GM12865 (cell line): ENCODE measurements around the gene TRPV5.

Source experiments
- DNase-seq: peaks from one replicate; pipeline ENCODE4 v3.0.0; 2010; ENCODE audit warnings: low read depth
- H3K4me3 ChIP-seq: 2 replicates; pipeline ENCODE4 v1.5.1; 2011; ENCODE audit warnings: mild to moderate bottlenecking, low read depth, low read length, control low read depth
- CTCF ChIP-seq: IDR thresholded peaks from 2 replicates; pipeline ENCODE4 v1.5.1; 2011; ENCODE audit warnings: low read length, control low read depth, low read depth, inconsistent platforms; ENCODE audit not compliant: insufficient read depth; ENCODE audit errors: missing control alignments

The TRPV5 gene

GRCh38 chr7:142870566-142871259, 62.8 kb downstream of the TRPV5 start:
- H3K4me3 ChIP-seq: no peak overlapping the region
- DNase-seq: no peak
- TF ChIP-seq CTCF: no peak

- DNase-seq: no peak
- TF ChIP-seq CTCF: no peak
- no peak overlapping the region for H3K4me3 ChIP-seq
Measured at GRCh38 chr7:142870147-142870559, 63.4 kb downstream of the TRPV5 start.

- no peak for DNase-seq
- no peak for TF ChIP-seq CTCF
- no peak overlapping the region for H3K4me3 ChIP-seq
Measured at GRCh38 chr7:142869434-142869833, 64.1 kb downstream of the TRPV5 start.

- no peak for DNase-seq
- no peak overlapping the region for H3K4me3 ChIP-seq
- no peak for TF ChIP-seq CTCF
Measured at GRCh38 chr7:142868986-142869415, 64.5 kb downstream of the TRPV5 start.

GRCh38 chr7:142868188-142868985, 65.2 kb downstream of the TRPV5 start:
- no peak for TF ChIP-seq CTCF
- DNase-seq: no peak
- no peak overlapping the region for H3K4me3 ChIP-seq

GRCh38 chr7:142867398-142868187, 66.0 kb downstream of the TRPV5 start:
- H3K4me3 ChIP-seq: no peak overlapping the region
- DNase-seq: no peak
- no peak for TF ChIP-seq CTCF
